KOPT-K1 (cell line): Measurements from ENCODE around the gene STEAP3.

Experiments used
- H3K27ac ChIP-seq: fragments of 200-600 bp; sonication (generic); 2 replicates; pipeline ENCODE4 v1.5.1; 2016; ENCODE audit warnings: antibody characterized with exemption, mild to moderate bottlenecking, low read depth, low read length; ENCODE audit not compliant: poor library complexity, severe bottlenecking
- H3K36me3 ChIP-seq: fragments of 200-600 bp; sonication (generic); 2 replicates; pipeline ENCODE4 v1.5.1; 2017; ENCODE audit warnings: antibody characterized with exemption, mild to moderate bottlenecking, low read length, moderate library complexity; ENCODE audit not compliant: insufficient read depth
- H3K9me3 ChIP-seq: fragments of 200-600 bp; sonication (generic); 2 replicates; pipeline ENCODE4 v1.5.1; 2017; ENCODE audit warnings: antibody characterized with exemption, low read length, mild to moderate bottlenecking; ENCODE audit not compliant: insufficient read depth, poor library complexity, severe bottlenecking

Gene STEAP3

GRCh38 chr2:119293900-119294299 is 70.3 kb downstream of the STEAP3 start:
- H3K9me3 ChIP-seq = no peaks in the 10 kb centered on the region
- H3K27ac ChIP-seq = no peak overlapping the region
- H3K36me3 ChIP-seq = no peaks in the 10 kb centered on the region

GRCh38 chr2:119294671-119295070 is 71.0 kb downstream of the STEAP3 start:
- H3K9me3 ChIP-seq = no peaks in the 10 kb centered on the region
- no peak overlapping the region for H3K27ac ChIP-seq
- no peaks in the 10 kb centered on the region for H3K36me3 ChIP-seq

GRCh38 chr2:119295688-119296375 is 72.2 kb downstream of the STEAP3 start:
- H3K9me3 ChIP-seq = no peaks in the 10 kb centered on the region
- H3K36me3 ChIP-seq = no peaks in the 10 kb centered on the region
- H3K27ac ChIP-seq = no peak overlapping the region

- Histone ChIP-seq H3K36me3 (no peaks in the 10 kb centered on the region), H3K27ac (no peak overlapping the region), H3K9me3 (no peaks in the 10 kb centered on the region)
Observed at GRCh38 chr2:119301413-119301812, 77.8 kb downstream of the STEAP3 start.

GRCh38 chr2:119304847-119305246 is 81.2 kb downstream of the STEAP3 start:
- Histone ChIP-seq H3K36me3 (no peaks in the 10 kb centered on the region), H3K9me3 (no peaks in the 10 kb centered on the region), H3K27ac (no peak overlapping the region)

- Histone ChIP-seq H3K36me3 (no peaks in the 10 kb centered on the region), H3K27ac (no peak overlapping the region), H3K9me3 (no peaks in the 10 kb centered on the region)
Observed at GRCh38 chr2:119305497-119306195, 82.0 kb downstream of the STEAP3 start.

GRCh38 chr2:119306196-119306590 is 82.6 kb downstream of the STEAP3 start:
- no peak overlapping the region for H3K27ac ChIP-seq
- no peaks in the 10 kb centered on the region for H3K9me3 ChIP-seq
- no peaks in the 10 kb centered on the region for H3K36me3 ChIP-seq

- H3K27ac ChIP-seq = no peak overlapping the region
- H3K36me3 ChIP-seq = no peaks in the 10 kb centered on the region
- H3K9me3 ChIP-seq = no peaks in the 10 kb centered on the region
Observed at GRCh38 chr2:119307419-119308140, 83.9 kb downstream of the STEAP3 start.

- Histone ChIP-seq H3K27ac (no peak overlapping the region), H3K36me3 (no peaks in the 10 kb centered on the region), H3K9me3 (no peaks in the 10 kb centered on the region)
Observed at GRCh38 chr2:119308793-119309330, 85.2 kb downstream of the STEAP3 start.

- Histone ChIP-seq H3K36me3 (no peaks in the 10 kb centered on the region), H3K9me3 (no peaks in the 10 kb centered on the region), H3K27ac (no peak overlapping the region)
Observed at GRCh38 chr2:119311371-119311770, 87.7 kb downstream of the STEAP3 start.

GRCh38 chr2:119311831-119312230 is 88.2 kb downstream of the STEAP3 start:
- Histone ChIP-seq H3K27ac (no peak overlapping the region), H3K36me3 (no peaks in the 10 kb centered on the region), H3K9me3 (no peaks in the 10 kb centered on the region)
